Measurements from ENCODE around the gene DCAF11.

DNA sequence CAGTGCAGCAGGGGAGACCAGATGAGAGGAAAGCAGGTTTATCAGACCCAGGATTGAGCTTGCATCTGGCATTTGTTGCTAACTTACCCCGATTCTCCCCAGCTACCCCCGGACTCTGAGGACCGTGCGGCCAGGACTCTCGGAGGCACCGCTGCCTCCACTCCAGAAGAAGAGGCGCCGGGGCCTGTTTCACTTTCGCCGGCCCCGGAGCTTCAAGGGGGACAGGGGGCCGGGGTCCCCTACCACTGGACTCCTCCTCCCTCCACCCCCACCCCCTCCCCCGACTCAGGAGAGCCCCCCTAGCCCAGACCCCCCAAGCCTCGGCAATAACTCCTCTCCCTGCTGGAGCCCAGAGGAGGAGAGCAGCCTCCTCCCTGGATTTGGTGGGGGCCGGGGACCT lies 49.7 kb upstream of the DCAF11 start:
- no peak for TF ChIP-seq POLR2A (IDR thresholded peaks at IDR 0.05)
- TF ChIP-seq, protein P1, sequence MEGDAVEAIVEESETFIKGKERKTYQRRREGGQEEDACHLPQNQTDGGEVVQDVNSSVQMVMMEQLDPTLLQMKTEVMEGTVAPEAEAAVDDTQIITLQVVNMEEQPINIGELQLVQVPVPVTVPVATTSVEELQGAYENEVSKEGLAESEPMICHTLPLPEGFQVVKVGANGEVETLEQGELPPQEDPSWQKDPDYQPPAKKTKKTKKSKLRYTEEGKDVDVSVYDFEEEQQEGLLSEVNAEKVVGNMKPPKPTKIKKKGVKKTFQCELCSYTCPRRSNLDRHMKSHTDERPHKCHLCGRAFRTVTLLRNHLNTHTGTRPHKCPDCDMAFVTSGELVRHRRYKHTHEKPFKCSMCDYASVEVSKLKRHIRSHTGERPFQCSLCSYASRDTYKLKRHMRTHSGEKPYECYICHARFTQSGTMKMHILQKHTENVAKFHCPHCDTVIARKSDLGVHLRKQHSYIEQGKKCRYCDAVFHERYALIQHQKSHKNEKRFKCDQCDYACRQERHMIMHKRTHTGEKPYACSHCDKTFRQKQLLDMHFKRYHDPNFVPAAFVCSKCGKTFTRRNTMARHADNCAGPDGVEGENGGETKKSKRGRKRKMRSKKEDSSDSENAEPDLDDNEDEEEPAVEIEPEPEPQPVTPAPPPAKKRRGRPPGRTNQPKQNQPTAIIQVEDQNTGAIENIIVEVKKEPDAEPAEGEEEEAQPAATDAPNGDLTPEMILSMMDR (IDR thresholded peaks at IDR 0.05 in 8 of 11, conservative IDR thresholded peaks at IDR 0.05 in 3 of 11): no peak
- TF ChIP-seq POLR2AphosphoS5 (IDR thresholded peaks at IDR 0.05): no peak
